ENCODE measurements around the gene MOCS2.

MOCS2 gene, protein sequence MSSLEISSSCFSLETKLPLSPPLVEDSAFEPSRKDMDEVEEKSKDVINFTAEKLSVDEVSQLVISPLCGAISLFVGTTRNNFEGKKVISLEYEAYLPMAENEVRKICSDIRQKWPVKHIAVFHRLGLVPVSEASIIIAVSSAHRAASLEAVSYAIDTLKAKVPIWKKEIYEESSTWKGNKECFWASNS

DNA sequence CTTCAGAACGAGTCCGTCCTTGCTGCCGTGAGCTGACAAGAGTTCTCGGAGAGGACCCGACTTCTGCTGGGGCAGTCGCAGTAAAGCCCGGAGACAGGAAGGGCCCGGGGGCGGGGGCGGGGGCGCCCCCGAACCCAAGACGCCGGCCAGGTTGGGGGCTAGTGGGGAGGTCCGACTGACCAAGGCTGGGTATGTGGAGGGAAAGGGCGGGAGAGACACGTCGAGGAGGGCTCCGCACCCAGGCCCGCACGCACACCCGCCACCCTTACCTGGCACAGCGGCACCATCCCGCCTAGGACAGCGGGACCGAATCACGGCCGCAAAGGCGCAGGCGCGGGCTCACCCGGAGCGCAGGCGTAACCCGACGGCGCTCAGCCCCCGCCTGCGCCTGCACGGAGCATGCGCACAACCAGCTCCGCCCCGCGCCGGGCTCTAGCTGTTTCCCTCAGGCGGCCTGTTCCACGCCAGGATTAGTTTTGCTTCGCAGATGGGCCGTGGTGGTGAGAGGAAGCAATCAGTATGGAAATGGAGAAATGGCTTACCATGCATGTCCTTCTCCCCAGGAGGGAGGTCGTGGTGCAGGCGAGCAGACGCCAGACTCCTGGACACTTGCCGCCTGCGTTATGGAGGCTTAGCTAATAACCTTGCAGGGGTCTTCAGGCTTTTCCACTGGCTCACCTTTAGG lies at the start of gene MOCS2:
Gene MOCS2, minus strand, starts transcription at position 315 of the 685 bp plus-strand sequence. CDS start 2,583 bp downstream, outside the sequence.
- Histone ChIP-seq H3K36me3 (ENCODE audit: low read length) (0 out of 2 replicates have a peak, but pooled peaks cover 8% of the 10 kb centered on the region), H3K4me3 (ENCODE audit: insufficient read depth, low read length, poor library complexity, severe bottlenecking) (peak within 1 kb of the TSS; percentile 77), H2AFZ (ENCODE audit: low read depth, low read length, severe bottlenecking) (peak within 1 kb of the TSS; percentile 86), H3K4me2 (ENCODE audit: low read depth, low read length, poor library complexity, severe bottlenecking) (peak within 1 kb of the TSS; percentile 90), H3K27ac (ENCODE audit: low read depth, low read length) (peak within 1 kb of the TSS; percentile 49), H3K9me2 (replicated peaks; ENCODE audit: insufficient read depth, low read length) (no peaks in the 10 kb centered on the region), H3K27me3 (ENCODE audit: low read length) (no peaks in the 10 kb centered on the region), H3K9me3 (ENCODE audit: insufficient read depth, low read length) (no peaks in the 10 kb centered on the region), H3K79me2 (ENCODE audit: insufficient read depth, low read length) (peaks cover 32% of the 10 kb centered on the region), H3F3A (ENCODE audit: insufficient read depth) (0 out of 2 replicates have a peak, but pooled peaks cover 4% of the 10 kb centered on the region), H3K9ac (ENCODE audit: low read length) (peak within 1 kb of the TSS; percentile 84), H4K20me1 (ENCODE audit: low read depth, low read length) (no peaks in the 10 kb centered on the region)
- TF ChIP-seq, protein P1, sequence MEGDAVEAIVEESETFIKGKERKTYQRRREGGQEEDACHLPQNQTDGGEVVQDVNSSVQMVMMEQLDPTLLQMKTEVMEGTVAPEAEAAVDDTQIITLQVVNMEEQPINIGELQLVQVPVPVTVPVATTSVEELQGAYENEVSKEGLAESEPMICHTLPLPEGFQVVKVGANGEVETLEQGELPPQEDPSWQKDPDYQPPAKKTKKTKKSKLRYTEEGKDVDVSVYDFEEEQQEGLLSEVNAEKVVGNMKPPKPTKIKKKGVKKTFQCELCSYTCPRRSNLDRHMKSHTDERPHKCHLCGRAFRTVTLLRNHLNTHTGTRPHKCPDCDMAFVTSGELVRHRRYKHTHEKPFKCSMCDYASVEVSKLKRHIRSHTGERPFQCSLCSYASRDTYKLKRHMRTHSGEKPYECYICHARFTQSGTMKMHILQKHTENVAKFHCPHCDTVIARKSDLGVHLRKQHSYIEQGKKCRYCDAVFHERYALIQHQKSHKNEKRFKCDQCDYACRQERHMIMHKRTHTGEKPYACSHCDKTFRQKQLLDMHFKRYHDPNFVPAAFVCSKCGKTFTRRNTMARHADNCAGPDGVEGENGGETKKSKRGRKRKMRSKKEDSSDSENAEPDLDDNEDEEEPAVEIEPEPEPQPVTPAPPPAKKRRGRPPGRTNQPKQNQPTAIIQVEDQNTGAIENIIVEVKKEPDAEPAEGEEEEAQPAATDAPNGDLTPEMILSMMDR (IDR thresholded peaks at IDR 0.05; ENCODE audit: insufficient read depth, low read length, poor library complexity, severe bottlenecking): no peak
- TF ChIP-seq EZH2phosphoT487 (conservative IDR thresholded peaks at IDR 0.05; ENCODE audit: low read length): no peak

DNA sequence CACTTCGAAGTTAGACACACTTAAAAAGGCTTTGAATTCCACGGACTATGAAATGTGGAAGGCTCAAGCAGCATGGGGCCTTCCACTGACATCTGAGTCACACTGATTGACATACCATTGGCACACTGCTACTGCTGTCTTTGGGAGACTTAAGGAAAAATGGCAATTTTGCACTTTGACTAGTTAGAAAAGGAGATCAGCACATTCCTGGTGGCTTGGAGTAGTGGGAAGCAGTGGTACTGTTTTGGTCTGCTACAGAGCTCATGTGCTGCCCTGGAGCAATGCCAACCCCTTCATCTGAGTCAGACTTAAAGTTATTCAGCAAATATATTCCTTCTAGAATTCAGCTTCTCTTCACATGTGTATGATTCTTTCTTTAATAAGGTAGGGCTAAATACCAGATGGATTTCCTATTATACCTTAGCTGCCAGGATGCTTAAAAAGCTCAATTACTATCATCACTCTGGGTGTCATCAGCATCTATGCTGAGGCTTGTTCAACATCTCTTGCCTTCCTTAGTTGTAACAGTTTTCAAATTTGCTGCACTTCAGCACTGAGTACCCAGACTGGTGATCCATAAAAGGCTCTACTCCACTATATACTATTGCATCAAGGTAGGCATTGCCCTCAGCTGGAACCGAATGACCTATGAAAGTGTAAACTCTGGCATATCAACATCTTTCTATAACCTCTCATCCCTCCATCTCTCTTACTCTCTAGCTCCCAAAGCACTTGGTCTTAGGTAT lies 42.3 kb upstream of the MOCS2 start:
- no peak overlapping the region for H3K4me2 ChIP-seq (ENCODE audit: low read depth, low read length, poor library complexity, severe bottlenecking)
- no peak overlapping the region for H3K27ac ChIP-seq (ENCODE audit: low read depth, low read length)
- H3F3A ChIP-seq (ENCODE audit: insufficient read depth): no peaks in the 10 kb centered on the region
- H3K9ac ChIP-seq (ENCODE audit: low read length): no peak overlapping the region
- H3K27me3 ChIP-seq (ENCODE audit: low read length): no peaks in the 10 kb centered on the region
- H3K36me3 ChIP-seq (ENCODE audit: low read length): no peaks in the 10 kb centered on the region
- H4K20me1 ChIP-seq (ENCODE audit: low read depth, low read length): no peaks in the 10 kb centered on the region
- no peaks in the 10 kb centered on the region for H3K9me3 ChIP-seq (ENCODE audit: insufficient read depth, low read length)
- no peak overlapping the region for H2AFZ ChIP-seq (ENCODE audit: low read depth, low read length, severe bottlenecking)
- H3K4me3 ChIP-seq (ENCODE audit: insufficient read depth, low read length, poor library complexity, severe bottlenecking): no peak overlapping the region
- TF ChIP-seq, protein P1 (IDR thresholded peaks at IDR 0.05; ENCODE audit: insufficient read depth, low read length, poor library complexity, severe bottlenecking): no peak
- no peak for TF ChIP-seq EZH2phosphoT487 (conservative IDR thresholded peaks at IDR 0.05; ENCODE audit: low read length)
- no peaks in the 10 kb centered on the region for H3K9me2 ChIP-seq (replicated peaks; ENCODE audit: insufficient read depth, low read length)
- no peaks in the 10 kb centered on the region for H3K79me2 ChIP-seq (ENCODE audit: insufficient read depth, low read length)

DNA sequence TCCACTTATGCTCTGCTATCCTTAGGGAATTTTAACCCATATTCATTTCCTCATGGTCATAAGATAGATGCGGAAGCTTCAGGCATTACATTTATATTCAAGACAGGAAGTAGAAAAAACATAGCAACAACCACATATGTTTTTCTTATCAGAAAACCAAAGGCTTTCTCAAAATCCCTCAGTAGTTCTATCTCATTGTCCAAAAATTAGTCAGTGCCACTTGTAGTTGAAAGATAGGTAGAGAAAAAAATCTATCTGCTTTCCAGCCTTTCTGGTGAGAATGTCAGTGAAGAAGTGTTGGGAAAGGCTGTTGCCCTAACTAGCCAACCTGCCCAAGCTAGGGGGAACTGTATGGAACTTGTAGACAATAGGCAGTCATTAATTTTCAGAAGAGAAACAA lies 23.5 kb upstream of the MOCS2 start:
- Histone ChIP-seq H3K27ac (ENCODE audit: low read depth, low read length) (no peak overlapping the region), H3K9me3 (ENCODE audit: insufficient read depth, low read length) (no peaks in the 10 kb centered on the region), H3F3A (ENCODE audit: insufficient read depth) (no peaks in the 10 kb centered on the region)

More for the DNA sequence above, 23.5 kb upstream of the MOCS2 start:
- H3K79me2 ChIP-seq (ENCODE audit: insufficient read depth, low read length): no peaks in the 10 kb centered on the region
- H3K4me2 ChIP-seq (ENCODE audit: low read depth, low read length, poor library complexity, severe bottlenecking): no peak overlapping the region
- no peak overlapping the region for H3K9ac ChIP-seq (ENCODE audit: low read length)
- TF ChIP-seq EZH2phosphoT487 (conservative IDR thresholded peaks at IDR 0.05; ENCODE audit: low read length): no peak
- TF ChIP-seq, protein P1 (IDR thresholded peaks at IDR 0.05; ENCODE audit: insufficient read depth, low read length, poor library complexity, severe bottlenecking): no peak
- H4K20me1 ChIP-seq (ENCODE audit: low read depth, low read length): no peaks in the 10 kb centered on the region
- no peak overlapping the region for H3K4me3 ChIP-seq (ENCODE audit: insufficient read depth, low read length, poor library complexity, severe bottlenecking)
- no peaks in the 10 kb centered on the region for H3K27me3 ChIP-seq (ENCODE audit: low read length)
- H3K36me3 ChIP-seq (ENCODE audit: low read length): no peaks in the 10 kb centered on the region
- no peak overlapping the region for H2AFZ ChIP-seq (ENCODE audit: low read depth, low read length, severe bottlenecking)
- no peaks in the 10 kb centered on the region for H3K9me2 ChIP-seq (replicated peaks; ENCODE audit: insufficient read depth, low read length)
